Large intestine (tissue), 1 donor: ENCODE data around the gene GRAMD1B. TPM values are rescaled to one million over a fixed set of nuclear protein-coding genes. Genes with fewer than 3 reads are reported as not detected.

ENCODE experiments used
- polyA plus RNA-seq: library from polyadenylated mRNA; unstranded; fragments of 120-200 nt; gene quantifications from one replicate; pipeline ENCODE4 v1.2.1, GENCODE V29; 2013

Gene GRAMD1B
- polyA plus RNA-seq, 1 donor, result 51.5 TPM

Other genes starting within 250 kb of the GRAMD1B start
- gene CLMP, start 235.0 kb upstream of the GRAMD1B start, polyA plus RNA-seq, result 17.5 TPM
- gene SCN3B, start 224.4 kb downstream of the GRAMD1B start, polyA plus RNA-seq, result 9.5 TPM